ENCODE results near the gene PIK3CB. TPM values are rescaled to one million over a fixed set of nuclear protein-coding genes. Genes with fewer than 3 reads are reported as not detected.
"Not testable (repeated sequence)": the region's sequence is repeated elsewhere in the genome, so short reads cannot be mapped to it uniquely, and the experiment has no call there.

PIK3CB gene
- polyA plus RNA-seq, 4 donors: 16.2 to 57.1 (median 19.2) TPM

GRCh38 chr3:138829097-138829496, 5.6 kb downstream of the PIK3CB start:
- FAIRE-seq: no peak
- DNase-seq: no peak
- Histone ChIP-seq H3K9me3 (ENCODE audit: control insufficient read depth in 2 of 2, insufficient read depth in 1 of 2, low read depth in 1 of 2, low read length in 1 of 2) (peaks cover 0 to 5% of the 10 kb centered on the region in 2 donors), H3K27me3 (ENCODE audit: control insufficient read depth in 3 of 3, insufficient read depth in 3 of 3, low read length in 3 of 3) (no peaks in the 10 kb centered on the region), H3K4me1 (ENCODE audit: control insufficient read depth in 3 of 3, insufficient read depth in 2 of 3, low read depth in 1 of 3, low read length in 2 of 3) (peaks cover 0 to 8% (median under 1%) of the 10 kb centered on the region in 3 donors), H3K36me3 (ENCODE audit: control insufficient read depth in 3 of 3, insufficient read depth in 2 of 3, low read depth in 1 of 3, low read length in 3 of 3) (peaks cover 0 to 26% (median 0%) of the 10 kb centered on the region in 3 donors), H3K27ac (ENCODE audit: low read depth in 1 of 3, low read length in 2 of 3) (no peak overlapping the region), H3K4me3 (ENCODE audit: low read depth in 1 of 3, low read length in 3 of 3) (no peak overlapping the region)
- whole genome bisulfite sequencing, 3 donors: 92 to 99% (median 95%) methylated on average over 3 of the region's 3 CpGs

- 92 to 95% (median 94%) methylated on average over 7 of the region's 7 CpGs for WGBS, 3 donors
- DNase-seq (no peak), FAIRE-seq (no peak)
- H3K27ac ChIP-seq (ENCODE audit: low read depth in 1 of 3, low read length in 2 of 3): no peak overlapping the region
- peaks cover 0 to 5% of the 10 kb centered on the region in 2 donors for H3K9me3 ChIP-seq (ENCODE audit: control insufficient read depth in 2 of 2, insufficient read depth in 1 of 2, low read depth in 1 of 2, low read length in 1 of 2)
- peaks cover 0 to 11% (median 2%) of the 10 kb centered on the region in 3 donors for H3K4me1 ChIP-seq (ENCODE audit: control insufficient read depth in 3 of 3, insufficient read depth in 2 of 3, low read depth in 1 of 3, low read length in 2 of 3)
- no peak overlapping the region for H3K4me3 ChIP-seq (ENCODE audit: low read depth in 1 of 3, low read length in 3 of 3)
- H3K36me3 ChIP-seq (ENCODE audit: control insufficient read depth in 3 of 3, insufficient read depth in 2 of 3, low read depth in 1 of 3, low read length in 3 of 3): peaks cover 0 to 24% (median 0%) of the 10 kb centered on the region in 3 donors
- H3K27me3 ChIP-seq (ENCODE audit: control insufficient read depth in 3 of 3, insufficient read depth in 3 of 3, low read length in 3 of 3): no peaks in the 10 kb centered on the region
These were observed 7.5 kb downstream of the PIK3CB start for GRCh38 chr3:138827222-138827621.

- no peaks in the 10 kb centered on the region for H3K27me3 ChIP-seq (ENCODE audit: control insufficient read depth in 3 of 3, insufficient read depth in 3 of 3, low read length in 3 of 3)
- peaks cover 0 to 29% (median 0%) of the 10 kb centered on the region in 3 donors for H3K36me3 ChIP-seq (ENCODE audit: control insufficient read depth in 3 of 3, insufficient read depth in 2 of 3, low read depth in 1 of 3, low read length in 3 of 3)
- peaks cover 0 to 7% of the 10 kb centered on the region in 2 donors for H3K9me3 ChIP-seq (ENCODE audit: control insufficient read depth in 2 of 2, insufficient read depth in 1 of 2, low read depth in 1 of 2, low read length in 1 of 2)
- DNase-seq: no peak
- H3K4me1 ChIP-seq (ENCODE audit: control insufficient read depth in 3 of 3, insufficient read depth in 2 of 3, low read depth in 1 of 3, low read length in 2 of 3): peaks cover 0 to 11% (median 2%) of the 10 kb centered on the region in 3 donors
- H3K4me3 ChIP-seq (ENCODE audit: low read depth in 1 of 3, low read length in 3 of 3): no peak overlapping the region
- H3K27ac ChIP-seq (ENCODE audit: low read depth in 1 of 3, low read length in 2 of 3): no peak overlapping the region
- whole genome bisulfite sequencing, 3 donors: 72 to 83% (median 74%) methylated on average over 2 of the region's 2 CpGs
- no peak for FAIRE-seq
These were observed 9.4 kb downstream of the PIK3CB start for GRCh38 chr3:138825336-138825735.

GRCh38 chr3:138824114-138824506, 10.6 kb downstream of the PIK3CB start:
- Histone ChIP-seq H3K27me3 (ENCODE audit: control insufficient read depth in 3 of 3, insufficient read depth in 3 of 3, low read length in 3 of 3) (no peaks in the 10 kb centered on the region), H3K4me1 (ENCODE audit: control insufficient read depth in 3 of 3, insufficient read depth in 2 of 3, low read depth in 1 of 3, low read length in 2 of 3) (peaks cover 0 to 11% (median 2%) of the 10 kb centered on the region in 3 donors), H3K27ac (ENCODE audit: low read depth in 1 of 3, low read length in 2 of 3) (peak overlapping the region in 1 of 3 donors; percentile 33), H3K36me3 (ENCODE audit: control insufficient read depth in 3 of 3, insufficient read depth in 2 of 3, low read depth in 1 of 3, low read length in 3 of 3) (peaks cover 0 to 27% (median 0%) of the 10 kb centered on the region in 3 donors), H3K9me3 (ENCODE audit: control insufficient read depth in 2 of 2, insufficient read depth in 1 of 2, low read depth in 1 of 2, low read length in 1 of 2) (peaks cover 0 to 4% of the 10 kb centered on the region in 2 donors), H3K4me3 (ENCODE audit: low read depth in 1 of 3, low read length in 3 of 3) (no peak overlapping the region)
- FAIRE-seq (no peak), DNase-seq (no peak)
- 83 to 100% (median 89%) methylated on average over 1 of the region's 1 CpG for WGBS, 3 donors

- WGBS, 3 donors: 92 to 98% (median 98%) methylated on average over 4 of the region's 4 CpGs
- not testable (repeated sequence) for H3K27me3 ChIP-seq (ENCODE audit: control insufficient read depth in 3 of 3, insufficient read depth in 3 of 3, low read length in 3 of 3); DNase-seq; FAIRE-seq; H3K9me3 ChIP-seq (ENCODE audit: control insufficient read depth in 2 of 2, insufficient read depth in 1 of 2, low read depth in 1 of 2, low read length in 1 of 2); H3K27ac ChIP-seq (ENCODE audit: low read depth in 1 of 3, low read length in 2 of 3); H3K4me3 ChIP-seq (ENCODE audit: low read depth in 1 of 3, low read length in 3 of 3)
- Histone ChIP-seq H3K4me1 (ENCODE audit: control insufficient read depth in 3 of 3, insufficient read depth in 2 of 3, low read depth in 1 of 3, low read length in 2 of 3) (peaks cover 0 to 11% (median 5%) of the 10 kb centered on the region in 3 donors), H3K36me3 (ENCODE audit: control insufficient read depth in 3 of 3, insufficient read depth in 2 of 3, low read depth in 1 of 3, low read length in 3 of 3) (peaks cover 0 to 25% (median 1%) of the 10 kb centered on the region in 3 donors)
These were observed 14.3 kb downstream of the PIK3CB start for GRCh38 chr3:138820379-138820778.

- peaks cover 0 to 3% (median 0%) of the 10 kb centered on the region in 3 donors for H3K4me1 ChIP-seq (ENCODE audit: control insufficient read depth in 3 of 3, insufficient read depth in 2 of 3, low read depth in 1 of 3, low read length in 2 of 3)
- H3K27me3 ChIP-seq (ENCODE audit: control insufficient read depth in 3 of 3, insufficient read depth in 3 of 3, low read length in 3 of 3): no peaks in the 10 kb centered on the region
- 89 to 92% (median 91%) methylated on average over 1 of the region's 1 CpG for WGBS, 3 donors
- DNase-seq: no peak
- H3K4me3 ChIP-seq (ENCODE audit: low read depth in 1 of 3, low read length in 3 of 3): no peak overlapping the region
- no peak overlapping the region for H3K27ac ChIP-seq (ENCODE audit: low read depth in 1 of 3, low read length in 2 of 3)
- no peak for FAIRE-seq
- peaks cover 0 to 4% of the 10 kb centered on the region in 2 donors for H3K9me3 ChIP-seq (ENCODE audit: control insufficient read depth in 2 of 2, insufficient read depth in 1 of 2, low read depth in 1 of 2, low read length in 1 of 2)
- peaks cover 0 to 19% (median 1%) of the 10 kb centered on the region in 3 donors for H3K36me3 ChIP-seq (ENCODE audit: control insufficient read depth in 3 of 3, insufficient read depth in 2 of 3, low read depth in 1 of 3, low read length in 3 of 3)
These were observed 16.4 kb downstream of the PIK3CB start for GRCh38 chr3:138818185-138818860.

GRCh38 chr3:138817695-138818094, 17.0 kb downstream of the PIK3CB start:
- WGBS, 3 donors: 82 to 85% (median 83%) methylated on average over 3 of the region's 3 CpGs
- no peak overlapping the region for H3K4me3 ChIP-seq (ENCODE audit: low read depth in 1 of 3, low read length in 3 of 3)
- H3K27me3 ChIP-seq (ENCODE audit: control insufficient read depth in 3 of 3, insufficient read depth in 3 of 3, low read length in 3 of 3): no peaks in the 10 kb centered on the region
- H3K27ac ChIP-seq (ENCODE audit: low read depth in 1 of 3, low read length in 2 of 3): no peak overlapping the region
- H3K4me1 ChIP-seq (ENCODE audit: control insufficient read depth in 3 of 3, insufficient read depth in 2 of 3, low read depth in 1 of 3, low read length in 2 of 3): peaks cover 0 to 3% (median 0%) of the 10 kb centered on the region in 3 donors
- peaks cover 0 to 4% of the 10 kb centered on the region in 2 donors for H3K9me3 ChIP-seq (ENCODE audit: control insufficient read depth in 2 of 2, insufficient read depth in 1 of 2, low read depth in 1 of 2, low read length in 1 of 2)
- H3K36me3 ChIP-seq (ENCODE audit: control insufficient read depth in 3 of 3, insufficient read depth in 2 of 3, low read depth in 1 of 3, low read length in 3 of 3): peaks cover 0 to 16% (median 1%) of the 10 kb centered on the region in 3 donors
- FAIRE-seq: no peak
- DNase-seq: peak in 1 of 2 donors; percentile 21

- peaks cover 0 to 8% (median 0%) of the 10 kb centered on the region in 3 donors for H3K36me3 ChIP-seq (ENCODE audit: control insufficient read depth in 3 of 3, insufficient read depth in 2 of 3, low read depth in 1 of 3, low read length in 3 of 3)
- peaks cover 0 to 11% (median 0%) of the 10 kb centered on the region in 3 donors for H3K4me1 ChIP-seq (ENCODE audit: control insufficient read depth in 3 of 3, insufficient read depth in 2 of 3, low read depth in 1 of 3, low read length in 2 of 3)
- DNase-seq: no peak
- H3K27ac ChIP-seq (ENCODE audit: low read depth in 1 of 3, low read length in 2 of 3): no peak overlapping the region
- H3K27me3 ChIP-seq (ENCODE audit: control insufficient read depth in 3 of 3, insufficient read depth in 3 of 3, low read length in 3 of 3): no peaks in the 10 kb centered on the region
- H3K9me3 ChIP-seq (ENCODE audit: control insufficient read depth in 2 of 2, insufficient read depth in 1 of 2, low read depth in 1 of 2, low read length in 1 of 2): peaks cover 0 to 3% of the 10 kb centered on the region in 2 donors
- WGBS, 3 donors: 85 to 93% (median 91%) methylated on average over 2 of the region's 2 CpGs
- no peak for FAIRE-seq
- H3K4me3 ChIP-seq (ENCODE audit: low read depth in 1 of 3, low read length in 3 of 3): no peak overlapping the region
These were observed 21.9 kb downstream of the PIK3CB start for GRCh38 chr3:138812806-138813205.
